Measurements from ENCODE around the gene TCEA2. TPM values are rescaled to one million over a fixed set of nuclear protein-coding genes. Genes with fewer than 3 reads are reported as not detected.
A peak's percentile ranks its signal among the peaks of the same experiment; 100 is the strongest.

The TCEA2 gene
- total RNA-seq, 4 donors from 2014 or later = 22.8 to 59.0 (median 43.6) TPM

GRCh38 chr20:64038565-64039292 is 24.3 kb upstream of the TCEA2 start:
- no peaks in the 10 kb centered on the region for H3K9me3 ChIP-seq
- peaks cover 3 to 86% (median 61%) of the 10 kb centered on the region in 4 donors for H3K27me3 ChIP-seq
- intact Hi-C loops (cut with DNase I) = no loop called here
- H3K27ac ChIP-seq (replicated peaks in 1 of 4) = peak overlapping the region; percentile 38 to 70 (median 46)
- no peak for DNase-seq (ENCODE audit: extremely low spot score)
- peaks cover 4 to 21% (median 16%) of the 10 kb centered on the region in 4 donors for H3K36me3 ChIP-seq
- WGBS = 2% methylated on average over 17 of the region's 91 CpGs
- peak overlapping the region; percentile 51 to 60 (median 56) for H3K4me3 ChIP-seq
- peaks cover 37 to 55% (median 53%) of the 10 kb centered on the region in 4 donors for H3K4me1 ChIP-seq
- TF ChIP-seq POLR2A (IDR thresholded peaks at IDR 0.05; ENCODE audit: low read depth) = no peak
- peak; percentile 64 to 75 (median 74) for TF ChIP-seq CTCF (IDR thresholded peaks at IDR 0.05)
- no peak for TF ChIP-seq EP300 (IDR thresholded peaks at IDR 0.05)
- peak in 1 of 2 donors; percentile 37 for TF ChIP-seq POLR2AphosphoS5 (IDR thresholded peaks at IDR 0.05)

- H3K27me3 ChIP-seq = peaks cover 3 to 94% (median 61%) of the 10 kb centered on the region in 4 donors
- H3K4me1 ChIP-seq = peaks cover 37 to 55% (median 53%) of the 10 kb centered on the region in 4 donors
- no peaks in the 10 kb centered on the region for H3K9me3 ChIP-seq
- H3K27ac ChIP-seq (replicated peaks in 1 of 4) = peak overlapping the region in 3 of 4 donors; percentile 19 to 55 (median 37)
- H3K4me3 ChIP-seq = peak overlapping the region; percentile 51 to 60 (median 56)
- no peak for DNase-seq (ENCODE audit: extremely low spot score)
- intact Hi-C loops (cut with DNase I) = no loop called here
- peaks cover 0 to 13% (median 11%) of the 10 kb centered on the region in 4 donors for H3K36me3 ChIP-seq
- 8% methylated on average over 12 of the region's 17 CpGs for WGBS
- TF ChIP-seq CTCF (IDR thresholded peaks at IDR 0.05) = no peak
- no peak for TF ChIP-seq POLR2A (IDR thresholded peaks at IDR 0.05; ENCODE audit: low read depth)
- no peak for TF ChIP-seq EP300 (IDR thresholded peaks at IDR 0.05)
- no peak for TF ChIP-seq POLR2AphosphoS5 (IDR thresholded peaks at IDR 0.05)
Observed at GRCh38 chr20:64039293-64040160, 23.5 kb upstream of the TCEA2 start.

GRCh38 chr20:64040231-64041039 is 22.6 kb upstream of the TCEA2 start:
- TF ChIP-seq EP300 (IDR thresholded peaks at IDR 0.05) (no peak), POLR2AphosphoS5 (IDR thresholded peaks at IDR 0.05) (no peak), CTCF (IDR thresholded peaks at IDR 0.05) (no peak), POLR2A (IDR thresholded peaks at IDR 0.05; ENCODE audit: low read depth) (no peak)
- Histone ChIP-seq H3K27ac (replicated peaks in 1 of 4) (peak overlapping the region in 3 of 4 donors; percentile 37 to 55 (median 42)), H3K9me3 (no peaks in the 10 kb centered on the region), H3K4me1 (peaks cover 37 to 59% (median 53%) of the 10 kb centered on the region in 4 donors), H3K27me3 (peaks cover 3 to 99% (median 63%) of the 10 kb centered on the region in 4 donors), H3K36me3 (peaks cover 0 to 4% (median 2%) of the 10 kb centered on the region in 4 donors), H3K4me3 (no peak overlapping the region)
- intact Hi-C loops (cut with DNase I) = no loop called here
- no peak for DNase-seq (ENCODE audit: extremely low spot score)
- 62% methylated on average over 8 of the region's 12 CpGs for WGBS

GRCh38 chr20:64041040-64041780 is 21.8 kb upstream of the TCEA2 start:
- no peaks in the 10 kb centered on the region for H3K9me3 ChIP-seq
- DNase-seq (ENCODE audit: extremely low spot score) = no peak
- peak overlapping the region; percentile 43 to 56 (median 47) for H3K4me3 ChIP-seq
- intact Hi-C loops (cut with DNase I) = no loop called here
- WGBS = 58% methylated on average over 3 of the region's 15 CpGs
- H3K4me1 ChIP-seq = peaks cover 37 to 60% (median 53%) of the 10 kb centered on the region in 4 donors
- peaks cover 0 to under 1% (median 0%) of the 10 kb centered on the region in 4 donors for H3K36me3 ChIP-seq
- peak overlapping the region in 3 of 4 donors; percentile 65 to 75 (median 71) for H3K27ac ChIP-seq (replicated peaks in 1 of 4)
- TF ChIP-seq EP300 (IDR thresholded peaks at IDR 0.05) = no peak
- no peak for TF ChIP-seq POLR2AphosphoS5 (IDR thresholded peaks at IDR 0.05)
- TF ChIP-seq POLR2A (IDR thresholded peaks at IDR 0.05; ENCODE audit: low read depth) = no peak
- no peak for TF ChIP-seq CTCF (IDR thresholded peaks at IDR 0.05)
- H3K27me3 ChIP-seq = peaks cover 3 to 99% (median 61%) of the 10 kb centered on the region in 4 donors

Data from esophagus muscularis mucosa (tissue), 4 donors.